HepG2 (cell line): ENCODE measurements around the gene UBE2R2. TPM values are rescaled to one million over a fixed set of nuclear protein-coding genes. Genes with fewer than 3 reads are reported as not detected.

Experiments
- ATAC-seq: fragments of 200-7000 bp; cut with Tn5 transposase; 3 replicates; pipeline ENCODE4 v1.9.1; 2020; ENCODE audit warnings: mild to moderate bottlenecking, moderate library complexity
- BruUV-seq: library from RNA; stranded (reverse); fragments of 400-500 nt; replicated peaks from 2 replicates; lab custom pipeline; 2021; lab: Mats Ljungman, UMichigan
- CTCF ChIA-PET: fragments of 300-600 bp; formaldehyde crosslinking; extraction: SDS; loops from one replicate; lab custom pipeline; 2021; ENCODE audit warnings: low total read pairs, inconsistent platforms, low intra/inter-chr PET ratio; lab: Yijun Ruan, JAX
- POLR2A ChIA-PET: fragments of 350-600 bp; sonication (Branson Sonifier 250); formaldehyde crosslinking; loops from one replicate; lab custom pipeline; 2020; ENCODE audit warnings: antibody characterized with exemption, inconsistent platforms; lab: Yijun Ruan, JAX
- DNase-seq: peaks from one replicate; pipeline ENCODE4 v3.0.0-alpha.2; 2015; ENCODE audit warnings: low spot score
- FAIRE-seq: peaks from 3 replicates; lab custom pipeline; 2011; peaks lifted over from hg19 to GRCh38; lab: Jason Lieb, UNC
- H2AFZ ChIP-seq: one replicate; pipeline ENCODE4 v1.6.1; 2011; ENCODE audit warnings: low read length, inconsistent platforms
- H3K27ac ChIP-seq: fragments of 300-600 bp; 3 replicates; pipeline ENCODE4 v1.8.0; 2011; ENCODE audit warnings: mixed run types, mild to moderate bottlenecking, mixed read lengths, low read length, inconsistent platforms; ENCODE audit not compliant: insufficient read depth; ENCODE audit errors: extremely low read length
- H3K27me3 ChIP-seq, 2 experiments: fragments of 200-600 bp in 1 of 2; 2 replicates in 1 of 2; 3 replicates in 1 of 2; pipeline versions ENCODE4 v1.6.0 to v1.8.0; 2011; ENCODE audit warnings: low read length in 2 of 2, mild to moderate bottlenecking in 2 of 2, moderate library complexity in 2 of 2, inconsistent platforms in 1 of 2; ENCODE audit not compliant: insufficient read depth in 2 of 2, control insufficient read depth in 1 of 2
- H3K36me3 ChIP-seq, 2 experiments: fragments of 200-600 bp in 1 of 2; replicated peaks in 1 of 2; 2 replicates in 1 of 2; 3 replicates in 1 of 2; pipeline versions ENCODE4 v1.5.1 to v1.8.0; 2011; ENCODE audit warnings: low read length in 2 of 2, inconsistent platforms in 1 of 2; ENCODE audit not compliant: insufficient read depth in 2 of 2, control insufficient read depth in 1 of 2
- H3K4me1 ChIP-seq: 2 replicates; pipeline ENCODE4 v1.5.1; 2012; ENCODE audit warnings: low read length, inconsistent platforms; ENCODE audit not compliant: insufficient read depth
- H3K4me2 ChIP-seq: 2 replicates; pipeline ENCODE4 v1.6.0; 2011; ENCODE audit warnings: low read depth, low read length, inconsistent platforms
- H3K4me3 ChIP-seq, 3 experiments: fragments of 200-600 bp in 1 of 3; sonication (generic), shearing (Covaris generic) in 1 of 3; replicated peaks in 1 of 3; 2 replicates each; pipeline ENCODE4 v1.5.1; 2011 to 2016; ENCODE audit warnings: low read length in 3 of 3, inconsistent platforms in 2 of 3, low read depth in 2 of 3, mild to moderate bottlenecking in 2 of 3, control low read depth in 1 of 3, mixed read lengths in 1 of 3; ENCODE audit not compliant: insufficient read depth in 1 of 3
- H3K79me2 ChIP-seq: one replicate; pipeline ENCODE4 v1.6.1; 2011; ENCODE audit warnings: low read length, inconsistent platforms; ENCODE audit not compliant: insufficient read depth
- H3K9ac ChIP-seq: 2 replicates; pipeline ENCODE4 v1.6.0; 2011; ENCODE audit warnings: mild to moderate bottlenecking, low read depth, low read length, inconsistent platforms; ENCODE audit not compliant: insufficient read depth
- H3K9me3 ChIP-seq: 2 replicates; pipeline ENCODE4 v1.5.1; 2012; ENCODE audit warnings: mild to moderate bottlenecking, low read length
- H4K20me1 ChIP-seq: 2 replicates; pipeline ENCODE4 v1.6.0; 2011; ENCODE audit warnings: inconsistent platforms, mild to moderate bottlenecking, low read length, moderate library complexity; ENCODE audit not compliant: insufficient read depth
- ESRRA ChIP-seq: sonication (generic); formaldehyde crosslinking; IDR thresholded peaks from 2 replicates; pipeline ENCODE4 v1.5.1; 2020; ENCODE audit warnings: mild to moderate bottlenecking, low read depth, missing genetic modification reagents
- KLF15 ChIP-seq: sonication (generic); formaldehyde crosslinking; IDR thresholded peaks from 2 replicates; pipeline ENCODE4 v1.8.1; 2023; ENCODE audit warnings: borderline replicate concordance, mild to moderate bottlenecking, inconsistent platforms, missing genetic modification reagents, mixed read lengths
- MEIS1 ChIP-seq: sonication (generic); formaldehyde crosslinking; IDR thresholded peaks from 2 replicates; pipeline ENCODE4 v1.9.0; 2021; ENCODE audit warnings: mild to moderate bottlenecking, missing genetic modification reagents, moderate library complexity, borderline replicate concordance
- MIER2 ChIP-seq: IDR thresholded peaks from 2 replicates; pipeline ENCODE4 v1.6.1; 2016; ENCODE audit warnings: missing biosample characterization, missing genetic modification reagents
- SMARCC2 ChIP-seq: fragments of 450-650 bp; IDR thresholded peaks from 2 replicates; pipeline ENCODE4 v1.6.1; 2017; ENCODE audit warnings: antibody characterized with exemption, mild to moderate bottlenecking
- YEATS2 ChIP-seq: sonication (generic); formaldehyde crosslinking; IDR thresholded peaks from 2 replicates; pipeline ENCODE4 v1.4.0; 2020; ENCODE audit warnings: missing genetic modification reagents, borderline replicate concordance
- WGBS: methylation state at CpG from one replicate; pipeline ENCODE4 v1.1.6; 2017; ENCODE audit warnings: low lambda C conversion rate; 5-methylcytosine and 5-hydroxymethylcytosine counted together
- in situ Hi-C: cut with HindIII; loops from 2 replicates; pipeline ENCODE4 v1.10.0; 2017; ENCODE audit warnings: low pct_unique_long_range_greater_than_20kb; ENCODE audit not compliant: extremely low pct_ligation_motif_present
- intact Hi-C: fragments of 100-400 bp; cut with micrococcal nuclease; formaldehyde crosslinking; loops from one replicate; pipeline ENCODE4 v1.10.0; 2022; ENCODE audit not compliant: unreplicated experiment
- polyA plus RNA-seq, 8 experiments: library from polyadenylated mRNA; depleted of rRNA in 3 of 8; stranded (reverse) in 7 of 8; unstranded in 1 of 8; fragments of >200 nt; fragmentation: Illumina TruSeq in 4 of 8; extraction: Trizol in 4 of 8; gene quantifications; 2 replicates each; pipeline versions ENCODE4 v1.2.1 to v1.2.3, GENCODE V29; 2011 to 2016; ENCODE audit warnings: low read depth in 4 of 8, missing spikeins in 1 of 8, mixed read lengths in 1 of 8; ENCODE audit not compliant: insufficient read depth in 1 of 8
- total RNA-seq, 5 experiments: library from RNA; depleted of rRNA; stranded (reverse); fragments of >200 nt; fragmentation: Illumina TruSeq; extraction: Trizol; gene quantifications; 2 replicates each; pipeline ENCODE4 v1.2.3, GENCODE V29; 2016; ENCODE audit warnings: low read depth in 1 of 5
- TF ChIP-seq, protein P1 (sequence below): IDR thresholded peaks from 2 replicates; pipeline ENCODE4 v1.6.1; 2016; ENCODE audit warnings: control low read depth
- TF ChIP-seq, protein P2 (sequence below): IDR thresholded peaks from 2 replicates; pipeline ENCODE4 v1.6.1; 2012; ENCODE audit warnings: low read depth, low read length, improper control_type of control experiment

UBE2R2 gene
- total and polyA plus RNA-seq, 2 of the 13 experiments (the other 11 are each of a cell fraction or from before 2014, with no cell fraction given) = 14.8 to 20.9 TPM

DNA sequence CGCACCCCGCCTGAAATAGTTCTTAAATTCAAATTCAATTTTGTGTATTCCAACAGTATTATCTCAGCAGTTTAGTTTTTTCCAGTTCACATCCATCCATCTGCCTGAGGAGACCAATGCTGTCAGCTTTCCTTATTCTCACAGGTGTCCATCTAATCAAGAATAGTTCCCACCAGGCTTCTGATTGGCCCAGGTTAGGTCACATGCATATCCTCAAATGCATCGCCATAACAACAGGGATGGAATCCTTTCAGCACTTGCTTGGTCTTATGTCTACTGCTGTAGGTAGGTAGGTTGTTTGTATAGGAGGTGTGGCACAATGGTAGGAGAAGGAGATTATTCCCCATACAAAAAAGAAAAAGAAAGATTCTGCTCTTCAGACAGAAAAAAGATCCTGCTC lies 91.2 kb downstream of the UBE2R2 start:
- H3K36me3 ChIP-seq = peaks cover 3 to 49% of the 10 kb centered on the region in 2 experiments
- ATAC-seq = no peak
- no peak for FAIRE-seq
- H3K79me2 ChIP-seq = peaks cover 41% of the 10 kb centered on the region
- no TSS peak for BruUV-seq
- no peak for DNase-seq
- H2AFZ ChIP-seq = no peak overlapping the region
- peaks cover 20% of the 10 kb centered on the region for H3K4me1 ChIP-seq
- in situ Hi-C loops = no loop called here
- H3K9ac ChIP-seq = no peak overlapping the region
- CTCF ChIA-PET = no interaction called here
- H4K20me1 ChIP-seq = peaks cover 11% of the 10 kb centered on the region
- 97% methylated on average over 3 of the region's 3 CpGs for WGBS
- H3K4me2 ChIP-seq = no peak overlapping the region
- H3K27ac ChIP-seq = no peak overlapping the region
- H3K9me3 ChIP-seq = no peaks in the 10 kb centered on the region
- H3K4me3 ChIP-seq = no peak overlapping the region
- intact Hi-C loops = no loop called here
- POLR2A ChIA-PET = no interaction called here
- TF ChIP-seq KLF15 (CRISPR knock-in tag) (no peak), MIER2 (no peak), YEATS2 (CRISPR knock-in tag) (no peak), MEIS1 (CRISPR knock-in tag) (no peak), ESRRA (CRISPR knock-in tag) (no peak), SMARCC2 (no peak)
- TF ChIP-seq, protein P1, sequence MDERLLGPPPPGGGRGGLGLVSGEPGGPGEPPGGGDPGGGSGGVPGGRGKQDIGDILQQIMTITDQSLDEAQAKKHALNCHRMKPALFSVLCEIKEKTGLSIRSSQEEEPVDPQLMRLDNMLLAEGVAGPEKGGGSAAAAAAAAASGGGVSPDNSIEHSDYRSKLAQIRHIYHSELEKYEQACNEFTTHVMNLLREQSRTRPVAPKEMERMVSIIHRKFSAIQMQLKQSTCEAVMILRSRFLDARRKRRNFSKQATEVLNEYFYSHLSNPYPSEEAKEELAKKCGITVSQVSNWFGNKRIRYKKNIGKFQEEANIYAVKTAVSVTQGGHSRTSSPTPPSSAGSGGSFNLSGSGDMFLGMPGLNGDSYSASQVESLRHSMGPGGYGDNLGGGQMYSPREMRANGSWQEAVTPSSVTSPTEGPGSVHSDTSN (CRISPR knock-in tag) = no peak
- TF ChIP-seq, protein P2, sequence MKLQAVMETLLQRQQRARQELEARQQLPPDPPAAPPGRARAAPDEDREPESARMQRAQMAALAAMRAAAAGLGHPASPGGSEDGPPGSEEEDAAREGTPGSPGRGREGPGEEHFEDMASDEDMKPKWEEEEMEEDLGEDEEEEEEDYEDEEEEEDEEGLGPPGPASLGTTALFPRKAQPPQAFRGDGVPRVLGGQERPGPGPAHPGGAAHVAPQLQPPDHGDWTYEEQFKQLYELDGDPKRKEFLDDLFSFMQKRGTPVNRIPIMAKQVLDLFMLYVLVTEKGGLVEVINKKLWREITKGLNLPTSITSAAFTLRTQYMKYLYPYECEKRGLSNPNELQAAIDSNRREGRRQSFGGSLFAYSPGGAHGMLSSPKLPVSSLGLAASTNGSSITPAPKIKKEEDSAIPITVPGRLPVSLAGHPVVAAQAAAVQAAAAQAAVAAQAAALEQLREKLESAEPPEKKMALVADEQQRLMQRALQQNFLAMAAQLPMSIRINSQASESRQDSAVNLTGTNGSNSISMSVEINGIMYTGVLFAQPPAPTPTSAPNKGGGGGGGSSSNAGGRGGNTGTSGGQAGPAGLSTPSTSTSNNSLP = no peak
- TF ChIP-seq, all 625 proteins: peak for 0
- H3K27me3 ChIP-seq = no peaks in the 10 kb centered on the region
